ENCODE data around the gene PPP1R2. TPM values are rescaled to one million over a fixed set of nuclear protein-coding genes. Genes with fewer than 3 reads are reported as not detected.

The PPP1R2 gene
- total and polyA plus RNA-seq, 2 donors (not counting 3 experiments of a cell fraction or from before 2014, with no cell fraction given) = 19.9 to 37.3 TPM

DNA sequence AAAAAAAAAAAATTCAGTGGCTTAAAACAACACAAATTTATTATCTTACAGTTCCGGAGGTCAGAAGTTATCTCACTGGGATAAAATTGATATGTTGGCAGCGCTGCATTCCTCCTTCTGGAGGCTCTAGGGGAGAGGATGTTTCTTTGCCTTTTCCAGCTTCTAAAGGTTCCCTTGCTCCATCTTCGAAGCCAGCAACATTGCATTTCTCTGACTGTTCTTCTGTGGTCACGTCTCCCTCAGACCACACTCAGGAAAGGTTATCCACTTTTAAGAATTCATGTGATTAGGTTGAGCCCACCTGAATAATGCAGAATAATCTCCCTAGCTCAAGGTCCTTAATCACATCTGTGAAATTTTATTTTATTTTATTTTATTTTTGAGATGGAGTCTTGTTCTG, 76.9 kb downstream of the PPP1R2 start:
- POLR2A ChIA-PET = no interaction called here
- intact Hi-C loops (cut with micrococcal nuclease) = no loop called here
- H3K4me1 ChIP-seq (ENCODE audit: control insufficient read depth, extremely low read depth, insufficient read depth, low read length) = no peaks in the 10 kb centered on the region

More for the DNA sequence above, 76.9 kb downstream of the PPP1R2 start:
- BruUV-seq (replicated peaks) = no TSS peak
- Histone ChIP-seq H3K4me3 (replicated peaks in 1 of 3; ENCODE audit: insufficient read depth in 1 of 3, low read depth in 1 of 3, low read length in 3 of 3) (no peak overlapping the region), H3K9me3 (replicated peaks; ENCODE audit: control insufficient read depth, insufficient read depth, low read length) (no peaks in the 10 kb centered on the region), H3K27ac (ENCODE audit: insufficient read depth, low read depth, low read length) (no peak overlapping the region), H3K9me1 (replicated peaks; ENCODE audit: control insufficient read depth, extremely low read depth, insufficient read depth, low read length) (no peaks in the 10 kb centered on the region), H2AFZ (ENCODE audit: low read depth, low read length) (no peak overlapping the region), H3K4me2 (ENCODE audit: insufficient read depth, low read length) (no peak overlapping the region), H3K79me2 (ENCODE audit: control insufficient read depth, insufficient read depth, low read length) (no peaks in the 10 kb centered on the region), H4K20me1 (replicated peaks; ENCODE audit: control insufficient read depth, extremely low read depth, insufficient read depth, low read length) (no peaks in the 10 kb centered on the region), H3K27me3 (ENCODE audit: control insufficient read depth in 2 of 2, insufficient read depth in 2 of 2, low read length in 2 of 2) (peaks cover 8 to 16% of the 10 kb centered on the region in 2 experiments), H3K9ac (replicated peaks; ENCODE audit: extremely low read depth, insufficient read depth, low read length) (no peak overlapping the region), H3K36me3 (ENCODE audit: control insufficient read depth in 2 of 2, extremely low read depth in 1 of 2, insufficient read depth in 2 of 2, low read length in 2 of 2) (no peaks in the 10 kb centered on the region)
- DNase-seq (ENCODE audit: low read depth, low spot score) (no peak), FAIRE-seq (no peak)
- CTCF ChIA-PET = no interaction called here
- TF ChIP-seq, protein P1, sequence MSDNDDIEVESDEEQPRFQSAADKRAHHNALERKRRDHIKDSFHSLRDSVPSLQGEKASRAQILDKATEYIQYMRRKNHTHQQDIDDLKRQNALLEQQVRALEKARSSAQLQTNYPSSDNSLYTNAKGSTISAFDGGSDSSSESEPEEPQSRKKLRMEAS (IDR thresholded peaks at IDR 0.05; ENCODE audit: insufficient read depth, insufficient read length) = no peak
- TF ChIP-seq, protein P2, sequence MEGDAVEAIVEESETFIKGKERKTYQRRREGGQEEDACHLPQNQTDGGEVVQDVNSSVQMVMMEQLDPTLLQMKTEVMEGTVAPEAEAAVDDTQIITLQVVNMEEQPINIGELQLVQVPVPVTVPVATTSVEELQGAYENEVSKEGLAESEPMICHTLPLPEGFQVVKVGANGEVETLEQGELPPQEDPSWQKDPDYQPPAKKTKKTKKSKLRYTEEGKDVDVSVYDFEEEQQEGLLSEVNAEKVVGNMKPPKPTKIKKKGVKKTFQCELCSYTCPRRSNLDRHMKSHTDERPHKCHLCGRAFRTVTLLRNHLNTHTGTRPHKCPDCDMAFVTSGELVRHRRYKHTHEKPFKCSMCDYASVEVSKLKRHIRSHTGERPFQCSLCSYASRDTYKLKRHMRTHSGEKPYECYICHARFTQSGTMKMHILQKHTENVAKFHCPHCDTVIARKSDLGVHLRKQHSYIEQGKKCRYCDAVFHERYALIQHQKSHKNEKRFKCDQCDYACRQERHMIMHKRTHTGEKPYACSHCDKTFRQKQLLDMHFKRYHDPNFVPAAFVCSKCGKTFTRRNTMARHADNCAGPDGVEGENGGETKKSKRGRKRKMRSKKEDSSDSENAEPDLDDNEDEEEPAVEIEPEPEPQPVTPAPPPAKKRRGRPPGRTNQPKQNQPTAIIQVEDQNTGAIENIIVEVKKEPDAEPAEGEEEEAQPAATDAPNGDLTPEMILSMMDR (IDR thresholded peaks at IDR 0.05; ENCODE audit: extremely low read depth in 1 of 2, insufficient read depth in 1 of 2, low read depth in 1 of 2, low read length in 2 of 2) = no peak
- TF ChIP-seq EZH2 (IDR thresholded peaks at IDR 0.05; ENCODE audit: borderline replicate concordance, low read depth, low read length, severe bottlenecking) (no peak), POLR2AphosphoS5 (IDR thresholded peaks at IDR 0.05; ENCODE audit: insufficient read depth, low read depth, low read length) (no peak), POLR2A (IDR thresholded peaks at IDR 0.05; ENCODE audit: low read depth, low read length) (no peak), JUN (IDR thresholded peaks at IDR 0.05; ENCODE audit: borderline replicate concordance, insufficient read depth, insufficient read length, low read depth) (no peak), MYC (IDR thresholded peaks at IDR 0.05; ENCODE audit: low read depth, low read length) (no peak), FOS (IDR thresholded peaks at IDR 0.05; ENCODE audit: borderline replicate concordance, insufficient read depth, low read length) (no peak), GATA2 (IDR thresholded peaks at IDR 0.05; ENCODE audit: insufficient read depth, insufficient read length, low read depth, low read length) (no peak)
- dilution Hi-C loops (cut with MboI; ENCODE audit: extremely low pct_ligation_motif_present, low sequenced_read_pairs) = no loop called here

Small RNAs within 50 kb of the gene (small RNA-seq; reads per million reads assigned to genes)
- not detected for gene RN7SL73P (ENCODE audit: insufficient read depth, insufficient read length, low read depth, low replicate concordance)
- not detected for gene RNU6ATAC24P (ENCODE audit: insufficient read depth, insufficient read length, low read depth, low replicate concordance)

Other genes starting within 250 kb of the PPP1R2 start
- 34.4 and 36.9 TPM in 2 replicates for gene ACAP2, start 100.3 kb downstream of the PPP1R2 start, total RNA-seq
- gene ACAP2, start 100.3 kb downstream of the PPP1R2 start, polyA plus RNA-seq = 5.5 and 13.6 TPM in 2 replicates
- 1.8 and 2.9 TPM in 2 replicates for gene APOD, start 40.6 kb upstream of the PPP1R2 start, total RNA-seq
- gene APOD, start 40.6 kb upstream of the PPP1R2 start, polyA plus RNA-seq = 2.2 and 3.1 TPM in 2 replicates
- 0.62 and 0.81 TPM in 2 replicates for gene MUC20, start 177.7 kb upstream of the PPP1R2 start, total RNA-seq
- gene MUC20, start 177.7 kb upstream of the PPP1R2 start, polyA plus RNA-seq = 0.18 TPM in 1 of 2 replicates, not detected in the other